Panc1 (cell line): Measurements from ENCODE around the gene PMAIP1.

Source experiments
- POLR2AphosphoS5 ChIP-seq: IDR thresholded peaks from 2 replicates; pipeline ENCODE4 v1.6.1; 2012; ENCODE audit warnings: mild to moderate bottlenecking, low read depth, low read length, moderate library complexity
- TF ChIP-seq, protein P1 (sequence below): fragments of 450-650 bp; IDR thresholded peaks from 2 replicates; pipeline ENCODE4 v1.5.1; 2017; ENCODE audit warnings: mild to moderate bottlenecking
- TF ChIP-seq, protein P2 (sequence below), 2 experiments: IDR thresholded peaks; 2 replicates each; pipeline ENCODE4 v1.6.1; 2011 to 2012; ENCODE audit warnings: low read depth in 2 of 2, control low read depth in 1 of 2, low read length in 1 of 2, mild to moderate bottlenecking in 1 of 2, moderate library complexity in 1 of 2; ENCODE audit not compliant: insufficient read depth in 1 of 2

DNA sequence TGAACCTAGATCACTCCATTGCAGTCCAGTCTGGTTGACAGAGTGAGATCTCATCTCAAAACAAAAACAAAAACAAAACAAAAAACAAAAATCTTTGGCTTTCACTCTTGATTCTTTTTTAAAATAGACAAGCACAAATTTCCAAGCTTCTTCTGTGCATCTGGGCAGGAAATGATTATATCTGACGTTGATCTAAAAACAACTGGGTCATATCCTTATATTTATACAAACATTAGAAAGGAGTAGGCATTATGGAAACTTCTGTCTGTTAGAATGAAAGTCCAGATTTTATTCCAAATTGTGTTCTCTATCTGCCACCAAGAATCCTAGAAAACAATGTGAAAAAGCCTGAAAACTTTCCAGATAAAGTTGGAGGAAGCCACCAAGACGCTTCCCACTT, 26.2 kb upstream of the PMAIP1 start:
- TF ChIP-seq, protein P1, sequence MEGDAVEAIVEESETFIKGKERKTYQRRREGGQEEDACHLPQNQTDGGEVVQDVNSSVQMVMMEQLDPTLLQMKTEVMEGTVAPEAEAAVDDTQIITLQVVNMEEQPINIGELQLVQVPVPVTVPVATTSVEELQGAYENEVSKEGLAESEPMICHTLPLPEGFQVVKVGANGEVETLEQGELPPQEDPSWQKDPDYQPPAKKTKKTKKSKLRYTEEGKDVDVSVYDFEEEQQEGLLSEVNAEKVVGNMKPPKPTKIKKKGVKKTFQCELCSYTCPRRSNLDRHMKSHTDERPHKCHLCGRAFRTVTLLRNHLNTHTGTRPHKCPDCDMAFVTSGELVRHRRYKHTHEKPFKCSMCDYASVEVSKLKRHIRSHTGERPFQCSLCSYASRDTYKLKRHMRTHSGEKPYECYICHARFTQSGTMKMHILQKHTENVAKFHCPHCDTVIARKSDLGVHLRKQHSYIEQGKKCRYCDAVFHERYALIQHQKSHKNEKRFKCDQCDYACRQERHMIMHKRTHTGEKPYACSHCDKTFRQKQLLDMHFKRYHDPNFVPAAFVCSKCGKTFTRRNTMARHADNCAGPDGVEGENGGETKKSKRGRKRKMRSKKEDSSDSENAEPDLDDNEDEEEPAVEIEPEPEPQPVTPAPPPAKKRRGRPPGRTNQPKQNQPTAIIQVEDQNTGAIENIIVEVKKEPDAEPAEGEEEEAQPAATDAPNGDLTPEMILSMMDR, result no peak
- TF ChIP-seq POLR2AphosphoS5, result no peak
- TF ChIP-seq, protein P2, sequence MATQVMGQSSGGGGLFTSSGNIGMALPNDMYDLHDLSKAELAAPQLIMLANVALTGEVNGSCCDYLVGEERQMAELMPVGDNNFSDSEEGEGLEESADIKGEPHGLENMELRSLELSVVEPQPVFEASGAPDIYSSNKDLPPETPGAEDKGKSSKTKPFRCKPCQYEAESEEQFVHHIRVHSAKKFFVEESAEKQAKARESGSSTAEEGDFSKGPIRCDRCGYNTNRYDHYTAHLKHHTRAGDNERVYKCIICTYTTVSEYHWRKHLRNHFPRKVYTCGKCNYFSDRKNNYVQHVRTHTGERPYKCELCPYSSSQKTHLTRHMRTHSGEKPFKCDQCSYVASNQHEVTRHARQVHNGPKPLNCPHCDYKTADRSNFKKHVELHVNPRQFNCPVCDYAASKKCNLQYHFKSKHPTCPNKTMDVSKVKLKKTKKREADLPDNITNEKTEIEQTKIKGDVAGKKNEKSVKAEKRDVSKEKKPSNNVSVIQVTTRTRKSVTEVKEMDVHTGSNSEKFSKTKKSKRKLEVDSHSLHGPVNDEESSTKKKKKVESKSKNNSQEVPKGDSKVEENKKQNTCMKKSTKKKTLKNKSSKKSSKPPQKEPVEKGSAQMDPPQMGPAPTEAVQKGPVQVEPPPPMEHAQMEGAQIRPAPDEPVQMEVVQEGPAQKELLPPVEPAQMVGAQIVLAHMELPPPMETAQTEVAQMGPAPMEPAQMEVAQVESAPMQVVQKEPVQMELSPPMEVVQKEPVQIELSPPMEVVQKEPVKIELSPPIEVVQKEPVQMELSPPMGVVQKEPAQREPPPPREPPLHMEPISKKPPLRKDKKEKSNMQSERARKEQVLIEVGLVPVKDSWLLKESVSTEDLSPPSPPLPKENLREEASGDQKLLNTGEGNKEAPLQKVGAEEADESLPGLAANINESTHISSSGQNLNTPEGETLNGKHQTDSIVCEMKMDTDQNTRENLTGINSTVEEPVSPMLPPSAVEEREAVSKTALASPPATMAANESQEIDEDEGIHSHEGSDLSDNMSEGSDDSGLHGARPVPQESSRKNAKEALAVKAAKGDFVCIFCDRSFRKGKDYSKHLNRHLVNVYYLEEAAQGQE (IDR thresholded peaks at IDR 0.05; ENCODE audit: insufficient read depth in 1 of 2, low read depth in 2 of 2, low read length in 1 of 2), result no peak
